ENCODE data around the gene HMGXB3. TPM values are rescaled to one million over a fixed set of nuclear protein-coding genes. Genes with fewer than 3 reads are reported as not detected.

The HMGXB3 gene
- total and polyA plus RNA-seq, 2 donors (not counting 1 experiment from before 2014, with no cell fraction given) = 29.9 to 31.5 TPM

DNA sequence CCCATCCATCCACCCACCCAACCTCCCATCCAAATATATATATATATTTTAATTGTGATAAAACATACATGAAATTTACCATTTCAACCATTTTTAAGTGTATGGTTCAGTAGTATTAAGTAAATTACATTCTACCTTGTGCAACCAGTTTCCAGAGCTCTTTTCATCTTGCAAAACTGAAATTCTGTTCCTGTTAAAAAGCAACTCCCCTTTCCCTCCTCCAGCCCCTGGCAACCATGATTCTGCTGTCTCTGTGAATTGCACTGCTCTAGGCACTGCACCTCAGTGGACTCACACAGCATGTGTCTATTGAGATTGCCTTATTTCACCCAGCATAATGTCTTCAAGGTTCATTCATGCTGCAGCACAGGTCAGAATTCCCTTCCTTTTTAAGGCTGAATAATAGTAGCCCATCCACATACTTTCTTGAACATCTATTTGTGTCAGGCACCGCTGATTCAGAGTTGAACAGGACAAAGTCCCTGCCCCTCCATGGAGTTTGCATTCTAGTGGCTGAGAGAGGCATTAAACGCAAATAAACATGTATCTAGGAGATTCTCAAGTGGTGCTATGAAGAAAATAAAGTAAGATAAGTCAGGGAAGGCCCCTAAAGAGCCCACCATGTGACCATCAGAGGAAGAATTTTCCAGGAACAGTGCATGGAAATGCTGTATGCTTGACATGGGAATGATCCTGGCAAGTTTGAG, 61.8 kb downstream of the HMGXB3 start:
- no peaks in the 10 kb centered on the region for H4K20me1 ChIP-seq (ENCODE audit: control insufficient read depth, extremely low read depth, insufficient read depth, low read length)
- H3K36me3 ChIP-seq (ENCODE audit: control insufficient read depth, insufficient read depth, low read length) = no peaks in the 10 kb centered on the region
- H3K79me2 ChIP-seq (ENCODE audit: control insufficient read depth, insufficient read depth, low read length) = no peaks in the 10 kb centered on the region
- H3K4me2 ChIP-seq (ENCODE audit: extremely low read depth, insufficient read depth, low read length) = no peak overlapping the region
- no peak overlapping the region for H3K4me3 ChIP-seq (replicated peaks in 1 of 4; ENCODE audit: control extremely low read depth in 1 of 4, insufficient read depth in 1 of 4, low read depth in 3 of 4, low read length in 4 of 4)
- H3K4me1 ChIP-seq (ENCODE audit: control insufficient read depth, extremely low read depth, insufficient read depth, low read length) = peaks cover 23% of the 10 kb centered on the region
- H3K9me3 ChIP-seq (ENCODE audit: control insufficient read depth, insufficient read depth, low read depth, low read length) = no peaks in the 10 kb centered on the region
- no peak overlapping the region for H2AFZ ChIP-seq (ENCODE audit: low read length)
- TF ChIP-seq, protein P1, sequence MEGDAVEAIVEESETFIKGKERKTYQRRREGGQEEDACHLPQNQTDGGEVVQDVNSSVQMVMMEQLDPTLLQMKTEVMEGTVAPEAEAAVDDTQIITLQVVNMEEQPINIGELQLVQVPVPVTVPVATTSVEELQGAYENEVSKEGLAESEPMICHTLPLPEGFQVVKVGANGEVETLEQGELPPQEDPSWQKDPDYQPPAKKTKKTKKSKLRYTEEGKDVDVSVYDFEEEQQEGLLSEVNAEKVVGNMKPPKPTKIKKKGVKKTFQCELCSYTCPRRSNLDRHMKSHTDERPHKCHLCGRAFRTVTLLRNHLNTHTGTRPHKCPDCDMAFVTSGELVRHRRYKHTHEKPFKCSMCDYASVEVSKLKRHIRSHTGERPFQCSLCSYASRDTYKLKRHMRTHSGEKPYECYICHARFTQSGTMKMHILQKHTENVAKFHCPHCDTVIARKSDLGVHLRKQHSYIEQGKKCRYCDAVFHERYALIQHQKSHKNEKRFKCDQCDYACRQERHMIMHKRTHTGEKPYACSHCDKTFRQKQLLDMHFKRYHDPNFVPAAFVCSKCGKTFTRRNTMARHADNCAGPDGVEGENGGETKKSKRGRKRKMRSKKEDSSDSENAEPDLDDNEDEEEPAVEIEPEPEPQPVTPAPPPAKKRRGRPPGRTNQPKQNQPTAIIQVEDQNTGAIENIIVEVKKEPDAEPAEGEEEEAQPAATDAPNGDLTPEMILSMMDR (conservative IDR thresholded peaks at IDR 0.05 in 1 of 2, IDR thresholded peaks at IDR 0.05 in 1 of 2; ENCODE audit: low read depth in 1 of 2, low read length in 2 of 2) = no peak
- TF ChIP-seq EZH2 (IDR thresholded peaks at IDR 0.05; ENCODE audit: low read length, missing control alignments) = no peak
- no peaks in the 10 kb centered on the region for H3K27me3 ChIP-seq (ENCODE audit: control insufficient read depth, insufficient read depth, low read length)
- no peak overlapping the region for H3K9ac ChIP-seq (ENCODE audit: insufficient read depth, low read length)
- H3K27ac ChIP-seq (ENCODE audit: insufficient read depth, low read length) = no peak overlapping the region
- DNase-seq (ENCODE audit: low read depth in 2 of 2) = no peak

DNA sequence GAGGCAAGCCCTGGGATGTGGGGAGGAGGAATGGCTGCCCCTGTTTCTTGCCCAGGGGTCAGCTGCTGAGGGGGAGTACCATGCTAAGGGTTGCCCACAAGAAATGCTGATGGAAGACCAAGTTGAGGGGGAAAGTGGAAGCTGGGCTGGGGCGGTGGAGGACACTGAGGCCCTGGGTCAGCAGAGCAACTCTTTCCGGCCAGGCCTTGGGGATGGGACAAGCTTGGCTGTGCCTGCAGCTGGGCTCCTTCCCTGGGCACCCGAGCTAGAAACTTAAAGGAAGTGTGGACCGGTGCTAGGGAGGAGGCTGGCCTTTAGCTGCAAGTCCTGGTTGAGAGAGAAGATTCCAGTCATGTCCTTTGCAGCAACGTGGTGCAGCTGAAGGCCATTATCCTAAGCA, 63.1 kb downstream of the HMGXB3 start:
- no peak for DNase-seq (ENCODE audit: low read depth in 2 of 2)
- no peaks in the 10 kb centered on the region for H3K9me3 ChIP-seq (ENCODE audit: control insufficient read depth, insufficient read depth, low read depth, low read length)
- H3K4me2 ChIP-seq (ENCODE audit: extremely low read depth, insufficient read depth, low read length) = no peak overlapping the region
- H4K20me1 ChIP-seq (ENCODE audit: control insufficient read depth, extremely low read depth, insufficient read depth, low read length) = no peaks in the 10 kb centered on the region
- no peaks in the 10 kb centered on the region for H3K79me2 ChIP-seq (ENCODE audit: control insufficient read depth, insufficient read depth, low read length)
- H3K4me3 ChIP-seq (replicated peaks in 1 of 4; ENCODE audit: control extremely low read depth in 1 of 4, insufficient read depth in 1 of 4, low read depth in 3 of 4, low read length in 4 of 4) = no peak overlapping the region
- H2AFZ ChIP-seq (ENCODE audit: low read length) = no peak overlapping the region
- TF ChIP-seq EZH2 (IDR thresholded peaks at IDR 0.05; ENCODE audit: low read length, missing control alignments) = no peak
- TF ChIP-seq, protein P1 (conservative IDR thresholded peaks at IDR 0.05 in 1 of 2, IDR thresholded peaks at IDR 0.05 in 1 of 2; ENCODE audit: low read depth in 1 of 2, low read length in 2 of 2) = no peak
- no peak overlapping the region for H3K27ac ChIP-seq (ENCODE audit: insufficient read depth, low read length)
- no peak overlapping the region for H3K9ac ChIP-seq (ENCODE audit: insufficient read depth, low read length)
- H3K36me3 ChIP-seq (ENCODE audit: control insufficient read depth, insufficient read depth, low read length) = no peaks in the 10 kb centered on the region
- peaks cover 25% of the 10 kb centered on the region for H3K4me1 ChIP-seq (ENCODE audit: control insufficient read depth, extremely low read depth, insufficient read depth, low read length)
- no peaks in the 10 kb centered on the region for H3K27me3 ChIP-seq (ENCODE audit: control insufficient read depth, insufficient read depth, low read length)

DNA sequence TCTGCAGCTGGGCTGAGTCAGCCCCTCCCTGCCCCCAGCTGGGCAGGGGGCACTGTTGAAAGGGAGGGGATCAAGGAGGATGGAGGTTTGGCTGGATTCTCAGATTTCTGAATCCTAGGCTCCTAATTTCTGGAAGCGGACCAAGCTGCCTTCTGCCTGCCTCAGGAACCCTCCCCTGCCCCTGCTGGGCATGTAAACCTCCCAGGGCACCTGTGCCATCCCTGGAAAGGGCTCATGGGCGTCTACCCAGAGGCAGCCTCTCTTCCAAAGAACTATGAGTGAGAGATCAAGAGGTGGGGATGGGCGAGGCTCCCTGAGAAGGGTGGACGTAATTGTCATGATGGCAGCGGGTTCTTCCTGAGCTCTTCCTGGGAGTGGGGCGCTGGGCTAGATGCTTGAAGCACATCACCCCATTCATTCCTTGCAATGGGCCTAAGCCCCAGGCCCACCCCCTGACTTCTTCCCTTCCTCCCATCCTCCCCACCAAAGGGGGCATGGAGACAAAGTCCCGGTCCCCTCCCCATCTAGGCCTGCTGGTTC, 64.2 kb downstream of the HMGXB3 start:
- Histone ChIP-seq H3K27me3 (ENCODE audit: control insufficient read depth, insufficient read depth, low read length) (no peaks in the 10 kb centered on the region), H3K9ac (ENCODE audit: insufficient read depth, low read length) (no peak overlapping the region), H3K79me2 (ENCODE audit: control insufficient read depth, insufficient read depth, low read length) (no peaks in the 10 kb centered on the region), H3K4me2 (ENCODE audit: extremely low read depth, insufficient read depth, low read length) (no peak overlapping the region), H3K9me3 (ENCODE audit: control insufficient read depth, insufficient read depth, low read depth, low read length) (no peaks in the 10 kb centered on the region), H3K4me1 (ENCODE audit: control insufficient read depth, extremely low read depth, insufficient read depth, low read length) (peaks cover 24% of the 10 kb centered on the region), H4K20me1 (ENCODE audit: control insufficient read depth, extremely low read depth, insufficient read depth, low read length) (no peaks in the 10 kb centered on the region), H3K27ac (ENCODE audit: insufficient read depth, low read length) (no peak overlapping the region), H3K36me3 (ENCODE audit: control insufficient read depth, insufficient read depth, low read length) (no peaks in the 10 kb centered on the region), H2AFZ (ENCODE audit: low read length) (no peak overlapping the region), H3K4me3 (replicated peaks in 1 of 4; ENCODE audit: control extremely low read depth in 1 of 4, insufficient read depth in 1 of 4, low read depth in 3 of 4, low read length in 4 of 4) (no peak overlapping the region)
- DNase-seq (ENCODE audit: low read depth in 2 of 2) = no peak
- TF ChIP-seq EZH2 (IDR thresholded peaks at IDR 0.05; ENCODE audit: low read length, missing control alignments) = no peak
- TF ChIP-seq, protein P1 (conservative IDR thresholded peaks at IDR 0.05 in 1 of 2, IDR thresholded peaks at IDR 0.05 in 1 of 2; ENCODE audit: low read depth in 1 of 2, low read length in 2 of 2) = no peak
